Measurements from ENCODE around the gene SLC49A3.

GRCh38 chr4:680928-681645, 7.9 kb downstream of the SLC49A3 start:
- TF ChIP-seq CTCF (optimal IDR thresholded peaks at IDR 0.05 in 1 of 3, IDR thresholded peaks at IDR 0.05 in 1 of 3, conservative IDR thresholded peaks at IDR 0.05 in 1 of 3; ENCODE audit: extremely low read depth in 1 of 3, insufficient read depth in 2 of 3, low read length in 3 of 3) = no peak
- no peak for TF ChIP-seq EZH2 (IDR thresholded peaks at IDR 0.05; ENCODE audit: low read length)
